Glutamatergic neuron (in vitro differentiated cells): Measurements from ENCODE around the gene KLLN. TPM values are rescaled to one million over a fixed set of nuclear protein-coding genes. Genes with fewer than 3 reads are reported as not detected.
"Not testable (repeated sequence)": the region's sequence is repeated elsewhere in the genome, so short reads cannot be mapped to it uniquely, and the experiment has no call there.

Source experiments
- DNase-seq: peaks from one replicate; pipeline ENCODE4 v3.0.0; 2022
- H3K27ac Mint-ChIP-seq: one replicate; pipeline ENCODE4 v1.8.0; 2020; ENCODE audit warnings: mild to moderate bottlenecking, mixed read lengths, inconsistent platforms; ENCODE audit not compliant: unreplicated experiment
- H3K27me3 Mint-ChIP-seq: one replicate; pipeline ENCODE4 v1.8.0; 2020; ENCODE audit warnings: mild to moderate bottlenecking, moderate library complexity, mixed read lengths, inconsistent platforms; ENCODE audit not compliant: unreplicated experiment
- H3K36me3 Mint-ChIP-seq: one replicate; pipeline ENCODE4 v1.8.0; 2020; ENCODE audit warnings: mild to moderate bottlenecking, mixed read lengths, inconsistent platforms; ENCODE audit not compliant: unreplicated experiment
- H3K4me1 Mint-ChIP-seq: one replicate; pipeline ENCODE4 v1.8.0; 2020; ENCODE audit warnings: mild to moderate bottlenecking, low read depth, mixed read lengths, inconsistent platforms; ENCODE audit not compliant: unreplicated experiment
- H3K4me3 Mint-ChIP-seq: one replicate; pipeline ENCODE4 v1.8.0; 2020; ENCODE audit warnings: mild to moderate bottlenecking, mixed read lengths, inconsistent platforms; ENCODE audit not compliant: unreplicated experiment
- H3K9me3 Mint-ChIP-seq: one replicate; pipeline ENCODE4 v1.8.0; 2020; ENCODE audit warnings: mild to moderate bottlenecking, moderate library complexity, mixed read lengths, inconsistent platforms; ENCODE audit not compliant: unreplicated experiment
- CTCF ChIP-seq: fragments of 200-600 bp; sonication (generic); IDR thresholded peaks from one replicate; pipeline ENCODE4 v1.5.0; 2021; ENCODE audit not compliant: partially characterized antibody, unreplicated experiment
- total RNA-seq: library from RNA; stranded (reverse); fragmentation: NEBNext Ultra II Directional; extraction: Animal tissue kit (Norgen Biotek cat#: 25700); gene quantifications from one replicate; pipeline ENCODE4 v1.2.1, GENCODE V29; 2021; ENCODE audit not compliant: unreplicated experiment

KLLN gene
- total RNA-seq, 1 donor from 2014 or later = 0.27 TPM

- no peaks in the 10 kb centered on the region for H3K36me3 Mint-ChIP-seq
- H3K4me1 Mint-ChIP-seq = peaks cover 24% of the 10 kb centered on the region
- peaks cover 2% of the 10 kb centered on the region for H3K27me3 Mint-ChIP-seq
- no peak overlapping the region for H3K4me3 Mint-ChIP-seq
- no peak overlapping the region for H3K27ac Mint-ChIP-seq
- DNase-seq = no peak
- no peak for TF ChIP-seq CTCF
- peaks cover under 1% of the 10 kb centered on the region for H3K9me3 Mint-ChIP-seq
Observed at GRCh38 chr10:87869773-87870551, 6.6 kb upstream of the KLLN start.

- H3K4me1 Mint-ChIP-seq = peaks cover 24% of the 10 kb centered on the region
- H3K4me3 Mint-ChIP-seq, H3K27me3 Mint-ChIP-seq, DNase-seq, H3K27ac Mint-ChIP-seq, H3K9me3 Mint-ChIP-seq, H3K36me3 Mint-ChIP-seq: not testable (repeated sequence)
Observed at GRCh38 chr10:87869139-87869538, 5.8 kb upstream of the KLLN start.

- Mint-ChIP-seq H3K36me3 (peaks cover 5% of the 10 kb centered on the region), H3K27ac (peak overlapping the region; percentile 19), H3K27me3 (peaks cover 8% of the 10 kb centered on the region), H3K9me3 (peaks cover 8% of the 10 kb centered on the region), H3K4me1 (peaks cover 24% of the 10 kb centered on the region), H3K4me3 (peak overlapping the region; percentile 75)
- no peak for TF ChIP-seq CTCF
- no peak for DNase-seq
Observed at GRCh38 chr10:87868277-87868676, 4.9 kb upstream of the KLLN start.

- TF ChIP-seq CTCF = no peak
- Mint-ChIP-seq H3K9me3 (peaks cover 13% of the 10 kb centered on the region), H3K4me3 (peak overlapping the region; percentile 100), H3K27ac (no peak overlapping the region), H3K4me1 (peaks cover 24% of the 10 kb centered on the region), H3K36me3 (peaks cover 5% of the 10 kb centered on the region), H3K27me3 (peaks cover 12% of the 10 kb centered on the region)
- DNase-seq = no peak
Observed at GRCh38 chr10:87867453-87867852, 4.1 kb upstream of the KLLN start.

GRCh38 chr10:87866412-87866974 lies 3.2 kb upstream of the KLLN start:
- no peak for TF ChIP-seq CTCF
- Mint-ChIP-seq H3K4me1 (peaks cover 25% of the 10 kb centered on the region), H3K36me3 (peaks cover 5% of the 10 kb centered on the region), H3K27ac (no peak overlapping the region), H3K4me3 (peak overlapping the region; percentile 100), H3K27me3 (peaks cover 13% of the 10 kb centered on the region), H3K9me3 (peaks cover 18% of the 10 kb centered on the region)
- no peak for DNase-seq
